Activated CD4-positive, CD25-positive, alpha-beta regulatory T cell treated with anti-CD3 and anti-CD28 coated beads, Interleukin-2, amount 50 U/mL, for 24 hours (primary cell): ENCODE measurements around the gene GPS2.
A peak's percentile ranks its signal among the peaks of the same experiment; 100 is the strongest.
"Not testable (repeated sequence)": the region's sequence is repeated elsewhere in the genome, so short reads cannot be mapped to it uniquely, and the experiment has no call there.

Experiments used
- ATAC-seq, 2 donors: fragments of 150-1000 bp; cut with Tn5 transposase; one replicate each; pipeline ENCODE4 v1.10.0; 2021; ENCODE audit warnings: mild to moderate bottlenecking in 1 of 2, moderate library complexity in 1 of 2

Gene GPS2

GRCh38 chr17:7336240-7337175 lies 21.3 kb upstream of the GPS2 start, which contains the start of gene ACAP1:
ACAP1 (plus strand) TSS chr17:7336529; CDS start chr17:7336735, 206 bp downstream.
- peak; percentile 95 to 96 for ATAC-seq

DNA sequence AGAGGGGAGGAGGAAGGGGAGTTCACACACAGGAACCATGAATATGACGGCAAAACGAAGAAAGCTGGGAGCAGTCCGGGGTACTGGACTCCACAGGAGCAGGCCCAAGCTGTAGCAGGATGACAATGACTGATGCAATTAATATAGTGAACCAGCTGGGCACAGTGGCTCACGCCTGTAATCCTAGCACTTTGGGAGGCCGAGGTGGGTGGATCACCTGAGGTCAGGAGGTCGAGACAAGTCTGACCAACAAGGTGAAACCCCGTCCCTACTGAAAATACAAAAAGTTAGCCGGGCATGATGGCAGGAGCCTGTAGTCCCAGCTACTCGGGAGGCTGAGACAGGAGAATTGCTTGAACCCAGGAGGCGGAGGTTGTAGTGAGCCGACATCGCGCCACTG lies 20.6 kb upstream of the GPS2 start:
- ATAC-seq = not testable (repeated sequence)

- ATAC-seq = no peak
These were observed 19.9 kb upstream of the GPS2 start for GRCh38 chr17:7334938-7335538.

- ATAC-seq = not testable (repeated sequence)
These were observed 17.5 kb upstream of the GPS2 start for GRCh38 chr17:7332600-7333069.

GRCh38 chr17:7332111-7332510 lies 17.0 kb upstream of the GPS2 start:
- no peak for ATAC-seq

DNA sequence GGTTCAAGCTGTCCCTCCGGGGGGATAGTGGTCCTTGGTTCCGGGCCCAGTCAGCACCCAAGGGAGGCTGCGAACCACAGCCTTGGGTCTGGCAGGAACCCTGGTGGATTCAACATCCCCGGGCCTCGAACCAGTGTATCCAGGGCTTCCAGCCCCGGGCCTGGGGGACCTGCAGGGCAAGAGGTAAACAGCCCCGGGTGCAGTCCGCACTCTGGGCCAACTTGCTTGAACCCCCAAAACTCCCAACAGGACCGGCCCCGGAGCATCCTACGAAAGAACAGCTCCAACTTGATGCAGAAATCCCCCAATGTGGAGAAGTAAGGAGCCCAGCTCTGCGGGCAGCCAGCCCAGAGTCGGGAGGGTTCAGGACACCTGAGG lies 15.5 kb upstream of the GPS2 start:
- ATAC-seq = no peak

GRCh38 chr17:7329997-7330637 lies 15.0 kb upstream of the GPS2 start:
- peak; percentile 64 to 70 for ATAC-seq

- ATAC-seq = peak; percentile 74 to 80
These were observed 14.3 kb upstream of the GPS2 start for GRCh38 chr17:7329374-7329996.

DNA sequence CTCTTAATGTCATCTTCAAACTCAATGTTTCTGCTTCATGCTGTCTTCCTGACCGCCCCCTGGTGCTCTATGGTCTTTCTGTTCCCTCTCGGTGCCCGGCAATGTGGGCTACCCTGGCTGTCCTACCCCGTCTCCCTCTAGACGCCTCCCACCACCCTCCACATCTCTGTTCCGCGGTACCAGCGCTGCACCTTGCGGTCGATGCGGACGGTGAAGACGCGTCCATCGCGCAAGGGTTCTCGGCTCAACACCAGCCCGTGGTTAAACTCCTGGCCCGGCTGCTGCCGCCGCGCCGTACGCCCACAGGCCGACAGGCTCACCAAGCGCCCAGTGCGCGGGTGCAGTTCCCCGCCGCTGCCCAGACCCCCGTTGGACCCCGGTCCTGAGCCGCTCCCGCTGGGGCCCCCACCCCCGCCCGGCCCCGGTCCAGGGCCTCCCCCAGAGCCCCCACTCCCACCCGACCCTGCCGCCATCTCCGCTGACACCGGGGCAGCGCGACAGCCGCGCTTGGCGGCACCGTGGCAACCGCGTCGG lies 13.7 kb upstream of the GPS2 start, which contains the start of gene NEURL4:
NEURL4 (minus strand) TSS at position 496 of the 534 bp plus-strand sequence; CDS start at position 473, 23 bp downstream.
- ATAC-seq = peak; percentile 6 to 12

GRCh38 chr17:7328009-7328408 lies 12.8 kb upstream of the GPS2 start:
- ATAC-seq = no peak

GRCh38 chr17:7327501-7327900 lies 12.3 kb upstream of the GPS2 start:
- no peak for ATAC-seq

DNA sequence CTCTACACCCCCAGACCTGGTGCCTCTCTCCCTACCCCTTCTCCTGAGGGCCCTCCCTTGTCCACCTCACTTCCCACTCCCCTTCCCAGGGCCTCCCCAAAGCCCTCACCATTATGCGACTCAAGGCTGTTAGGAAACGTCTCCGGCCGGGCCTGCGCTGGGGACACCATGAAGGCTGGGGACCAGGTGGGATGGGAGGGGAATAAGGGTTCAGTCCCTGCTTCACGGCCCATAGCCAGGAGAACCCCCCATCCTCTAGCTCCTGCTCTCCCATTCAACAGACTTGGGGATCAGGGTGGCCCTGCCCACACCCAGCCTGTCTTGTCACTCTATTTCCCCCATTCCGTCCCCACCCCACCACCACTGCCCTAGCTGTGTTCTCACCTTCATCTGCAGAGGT lies 11.9 kb upstream of the GPS2 start:
- no peak for ATAC-seq

DNA sequence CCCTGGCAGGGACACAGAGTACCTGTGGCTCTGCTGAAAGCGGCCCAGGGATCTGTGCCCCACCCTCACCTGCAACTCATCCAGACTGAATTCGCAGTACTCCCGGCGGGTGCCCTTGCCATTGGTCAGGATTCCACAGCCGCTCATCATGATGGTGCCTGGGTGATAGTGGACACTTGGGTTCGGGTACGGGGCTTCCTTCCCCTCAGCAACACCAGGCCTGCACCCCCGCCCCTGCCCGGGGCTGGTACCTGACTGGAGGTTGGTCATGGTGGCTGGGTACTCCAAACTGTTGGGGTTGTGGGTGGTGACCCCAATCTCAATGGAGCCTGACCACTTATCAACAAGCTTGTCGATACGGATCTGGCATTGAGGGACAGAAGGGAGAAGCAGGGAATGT lies 11.0 kb upstream of the GPS2 start:
- no peak for ATAC-seq

- no peak for ATAC-seq
These were observed 9.9 kb upstream of the GPS2 start for GRCh38 chr17:7325031-7325528.

DNA sequence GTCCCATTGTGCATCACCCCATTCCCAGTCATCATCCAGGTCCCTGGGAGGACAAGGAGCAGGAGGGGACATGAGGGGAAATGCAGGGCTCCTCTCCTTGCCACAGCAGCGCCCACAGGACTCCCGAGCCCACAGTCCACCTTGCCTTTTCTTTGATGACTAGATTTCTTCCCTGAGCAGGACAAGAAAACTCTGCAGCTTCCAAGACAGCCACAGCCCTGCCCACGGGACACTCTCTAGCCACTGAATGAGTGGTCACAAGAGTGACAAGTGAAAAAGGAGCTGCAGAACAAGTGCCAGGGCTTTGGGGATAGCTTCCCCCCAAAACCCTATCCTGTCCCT lies 9.2 kb upstream of the GPS2 start:
- no peak for ATAC-seq

DNA sequence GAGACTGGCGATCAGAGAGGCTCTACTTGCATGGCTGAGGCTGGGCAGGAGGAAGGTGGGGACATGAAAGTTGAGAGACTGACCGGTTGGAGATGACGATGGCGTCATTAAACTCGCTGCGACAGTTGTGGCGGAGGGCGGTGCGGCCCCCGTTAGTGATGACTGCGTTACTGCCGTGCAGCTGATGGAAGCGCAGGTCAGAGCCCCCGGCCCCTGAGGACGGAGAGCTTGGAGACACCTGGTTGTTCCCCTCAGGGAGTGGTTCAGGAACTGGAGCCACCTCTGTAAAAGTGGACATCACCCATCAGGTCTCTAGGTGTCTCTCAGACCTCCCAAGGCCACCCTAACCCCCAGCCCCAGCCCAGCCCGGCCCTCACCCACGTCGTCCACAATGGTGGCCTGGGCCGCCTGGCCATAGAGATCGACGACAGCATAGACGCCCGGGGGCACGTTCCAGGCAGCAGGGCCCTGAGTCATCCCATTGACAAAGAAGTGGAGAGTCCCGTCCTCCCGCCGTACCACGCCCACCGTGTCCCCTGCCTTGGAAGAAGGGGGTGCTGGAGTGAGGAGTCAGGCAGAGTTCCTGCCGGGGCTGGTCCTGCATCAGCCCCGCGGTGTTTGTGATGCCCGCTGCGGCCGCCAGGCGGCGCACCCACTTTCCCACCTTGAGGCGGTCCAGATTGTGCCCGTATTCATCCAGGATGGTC lies 8.7 kb upstream of the GPS2 start:
- peak; percentile 33 to 42 for ATAC-seq

- no peak for ATAC-seq
These were observed 7.5 kb upstream of the GPS2 start for GRCh38 chr17:7322520-7323194.

DNA sequence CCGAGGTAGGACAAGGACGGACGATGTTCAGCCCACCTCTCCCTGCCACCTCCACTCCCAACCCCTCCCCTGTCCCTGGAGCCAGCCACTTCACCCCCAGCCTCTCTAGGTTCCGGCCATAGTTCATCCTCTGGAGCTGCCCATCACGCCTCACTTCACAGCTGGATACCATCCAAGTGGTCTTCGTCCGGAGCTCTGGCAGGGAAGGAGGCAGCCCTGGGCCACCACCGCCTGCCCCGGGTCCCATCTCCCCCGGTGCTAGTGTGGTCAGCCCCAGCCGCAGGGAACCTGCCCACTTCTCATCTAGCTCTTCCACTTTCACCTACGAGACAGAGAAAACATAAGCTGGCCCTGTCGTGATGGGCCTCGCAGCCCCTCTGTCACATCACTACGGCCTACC lies 6.3 kb upstream of the GPS2 start:
- no peak for ATAC-seq

DNA sequence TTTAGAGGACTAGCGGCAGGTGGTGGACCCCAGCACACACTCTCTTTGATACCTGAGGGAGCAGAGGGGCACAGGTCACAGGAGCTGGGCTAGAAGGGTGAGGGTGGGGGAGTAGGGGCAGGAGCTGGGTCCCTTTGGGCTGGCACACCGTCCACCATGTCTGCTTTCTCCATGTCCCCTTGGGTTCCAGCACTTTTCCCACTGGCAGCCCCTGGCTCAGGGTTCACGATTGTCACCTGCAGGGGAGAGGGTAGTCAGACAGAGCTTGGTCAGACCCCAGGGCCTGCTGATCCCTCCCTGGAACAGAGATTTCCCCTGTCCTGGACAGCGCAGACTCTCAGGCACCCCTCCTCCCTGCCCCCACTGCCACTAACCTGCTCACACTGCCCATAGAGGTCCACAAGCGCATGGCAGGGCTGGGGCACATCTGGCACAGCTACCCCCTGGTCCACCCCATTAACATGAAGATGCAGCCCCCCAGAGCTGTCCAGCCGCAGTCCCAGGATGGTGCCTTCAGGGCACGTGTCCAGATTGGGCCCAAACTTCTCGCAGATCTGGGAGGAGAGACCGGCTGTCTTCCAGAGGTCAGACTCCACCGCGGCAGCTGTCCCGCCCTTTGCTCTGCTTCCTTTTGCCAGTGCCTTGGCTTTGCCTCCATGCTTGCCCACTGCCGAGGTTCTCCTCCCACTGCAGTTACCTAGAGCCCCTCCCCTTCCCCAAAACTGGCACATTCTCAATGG lies 3.1 kb upstream of the GPS2 start:
- no peak for ATAC-seq

DNA sequence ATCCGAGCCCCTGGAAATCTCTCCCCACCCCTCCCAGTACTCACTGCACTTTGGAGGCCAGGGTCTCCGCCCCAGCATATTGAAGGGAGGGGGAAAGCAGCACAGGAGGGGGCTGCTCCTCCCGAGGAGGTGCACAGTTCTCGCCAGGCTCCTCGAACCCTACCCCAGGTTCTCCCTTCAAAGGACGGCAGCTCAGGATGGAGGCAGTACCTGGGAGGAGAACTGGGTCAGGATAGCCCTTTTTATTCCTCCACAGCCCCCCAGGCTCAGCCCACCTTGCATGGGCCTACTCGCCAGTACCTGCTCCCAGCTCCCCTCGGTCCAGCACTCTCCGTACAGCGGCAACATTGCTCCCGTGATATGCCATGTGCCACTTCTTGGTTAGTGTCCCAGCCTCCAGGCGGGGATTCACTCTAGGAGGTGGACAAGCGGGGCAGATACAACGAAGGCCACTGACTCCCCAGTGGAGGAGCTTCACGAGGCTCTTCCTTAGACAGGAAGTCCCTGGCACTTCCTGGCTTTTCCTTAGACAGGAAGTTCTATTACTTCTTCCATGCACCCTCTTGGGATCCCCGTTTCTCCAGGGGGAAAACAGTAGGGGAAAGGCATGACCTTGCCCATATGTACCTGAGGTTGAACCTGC lies 2.1 kb upstream of the GPS2 start:
- no peak for ATAC-seq
